Testis (tissue), 2 donors: ENCODE measurements around the gene SAP30BP.

ENCODE experiments used
- CTCF ChIP-seq, 3 experiments: fragments of 450-650 bp in 2 of 3; fragments of 200-600 bp in 1 of 3; sonication (generic) in 1 of 3; IDR thresholded peaks; one replicate each; pipeline ENCODE4 v1.5.1; 2016 to 2019; ENCODE audit warnings: antibody characterized with exemption in 3 of 3, mild to moderate bottlenecking in 2 of 3, moderate library complexity in 1 of 3
- POLR2A ChIP-seq: fragments of 450-650 bp; IDR thresholded peaks from one replicate; pipeline ENCODE4 v1.6.1; 2017; ENCODE audit warnings: antibody characterized with exemption, mild to moderate bottlenecking, moderate library complexity

GRCh38 chr17:75634376-75634740 is 32.8 kb upstream of the SAP30BP start:
- TF ChIP-seq CTCF (IDR thresholded peaks at IDR 0.05) (no peak), POLR2A (no peak)
